ENCODE results near the gene HHAT. TPM values are rescaled to one million over a fixed set of nuclear protein-coding genes. Genes with fewer than 3 reads are reported as not detected.

HHAT gene
- total RNA-seq, 2 donors from 2014 or later = 4.5 to 4.6 TPM

- no peak for TF ChIP-seq CTCF (IDR thresholded peaks at IDR 0.05)
- no peak overlapping the region for H3K27ac ChIP-seq
- no peaks in the 10 kb centered on the region for H3K27me3 ChIP-seq (replicated peaks; ENCODE audit: insufficient read depth)
- ATAC-seq (ENCODE audit: insufficient number of reproducible peaks, low FRiP score, low read depth) (no peak), DNase-seq (ENCODE audit: low spot score) (no peak)
- no peaks in the 10 kb centered on the region for H3K4me1 ChIP-seq (ENCODE audit: control insufficient read depth in 1 of 2, low read depth in 2 of 2)
- no peaks in the 10 kb centered on the region for H3K9me3 ChIP-seq
- no peaks in the 10 kb centered on the region for H3K36me3 ChIP-seq
- no peak overlapping the region for H3K4me3 ChIP-seq
Observed at GRCh38 chr1:210605099-210605498, 276.4 kb downstream of the HHAT start.

- Histone ChIP-seq H3K4me3 (no peak overlapping the region), H3K27ac (no peak overlapping the region), H3K27me3 (replicated peaks; ENCODE audit: insufficient read depth) (no peaks in the 10 kb centered on the region), H3K4me1 (ENCODE audit: control insufficient read depth in 1 of 2, low read depth in 2 of 2) (no peaks in the 10 kb centered on the region), H3K36me3 (no peaks in the 10 kb centered on the region), H3K9me3 (no peaks in the 10 kb centered on the region)
- ATAC-seq (ENCODE audit: insufficient number of reproducible peaks, low FRiP score, low read depth) (no peak), DNase-seq (ENCODE audit: low spot score) (no peak)
- no peak for TF ChIP-seq CTCF (IDR thresholded peaks at IDR 0.05)
Observed at GRCh38 chr1:210607361-210607760, 278.7 kb downstream of the HHAT start.

- DNase-seq (ENCODE audit: low spot score) (no peak), ATAC-seq (ENCODE audit: insufficient number of reproducible peaks, low FRiP score, low read depth) (no peak)
- H3K36me3 ChIP-seq = no peaks in the 10 kb centered on the region
- no peak for TF ChIP-seq CTCF (IDR thresholded peaks at IDR 0.05)
- H3K27me3 ChIP-seq (replicated peaks; ENCODE audit: insufficient read depth) = no peaks in the 10 kb centered on the region
- no peaks in the 10 kb centered on the region for H3K4me1 ChIP-seq (ENCODE audit: control insufficient read depth in 1 of 2, low read depth in 2 of 2)
- no peak overlapping the region for H3K4me3 ChIP-seq
- no peaks in the 10 kb centered on the region for H3K9me3 ChIP-seq
- H3K27ac ChIP-seq = no peak overlapping the region
Observed at GRCh38 chr1:210608767-210609166, 280.1 kb downstream of the HHAT start.

- DNase-seq (ENCODE audit: low spot score) (no peak), ATAC-seq (ENCODE audit: insufficient number of reproducible peaks, low FRiP score, low read depth) (no peak)
- no peaks in the 10 kb centered on the region for H3K9me3 ChIP-seq
- H3K27ac ChIP-seq = no peak overlapping the region
- H3K4me3 ChIP-seq = no peak overlapping the region
- no peak for TF ChIP-seq CTCF (IDR thresholded peaks at IDR 0.05)
- no peaks in the 10 kb centered on the region for H3K27me3 ChIP-seq (replicated peaks; ENCODE audit: insufficient read depth)
- H3K4me1 ChIP-seq (ENCODE audit: control insufficient read depth in 1 of 2, low read depth in 2 of 2) = no peaks in the 10 kb centered on the region
- H3K36me3 ChIP-seq = no peaks in the 10 kb centered on the region
Observed at GRCh38 chr1:210616356-210616755, 287.7 kb downstream of the HHAT start.

GRCh38 chr1:210617293-210617692 lies 288.6 kb downstream of the HHAT start:
- H3K4me3 ChIP-seq = no peak overlapping the region
- H3K27ac ChIP-seq = no peak overlapping the region
- H3K36me3 ChIP-seq = no peaks in the 10 kb centered on the region
- ATAC-seq (ENCODE audit: insufficient number of reproducible peaks, low FRiP score, low read depth) (no peak), DNase-seq (ENCODE audit: low spot score) (no peak)
- TF ChIP-seq CTCF (IDR thresholded peaks at IDR 0.05) = no peak
- no peaks in the 10 kb centered on the region for H3K9me3 ChIP-seq
- H3K27me3 ChIP-seq (replicated peaks; ENCODE audit: insufficient read depth) = no peaks in the 10 kb centered on the region
- no peaks in the 10 kb centered on the region for H3K4me1 ChIP-seq (ENCODE audit: control insufficient read depth in 1 of 2, low read depth in 2 of 2)

Data from thoracic aorta (tissue), 2 donors.